HCT116 (cell line): ENCODE results near the gene ZFAND6. TPM values are rescaled to one million over a fixed set of nuclear protein-coding genes. Genes with fewer than 3 reads are reported as not detected.

ENCODE experiments used
- ATAC-seq: fragments of 200-7000 bp; cut with Tn5 transposase; 2 replicates; pipeline ENCODE4 v1.9.1; 2020; ENCODE audit warnings: mild to moderate bottlenecking, moderate library complexity
- BruUV-seq: library from RNA; stranded (reverse); fragments of 400-500 nt; replicated peaks from 2 replicates; lab custom pipeline; 2021; lab: Mats Ljungman, UMichigan
- CTCF ChIA-PET: fragments of 300-600 bp; sonication (Branson Sonifier 250); formaldehyde crosslinking; loops from one replicate; lab custom pipeline; 2021; ENCODE audit warnings: antibody characterized with exemption; lab: Charles Lee
- POLR2A ChIA-PET: fragments of 300-600, 350-600 bp; sonication (Branson Sonifier 250); formaldehyde crosslinking; loops from one replicate; lab custom pipeline; 2021; ENCODE audit warnings: antibody characterized with exemption; lab: Charles Lee
- RAD21 ChIA-PET, 2 experiments: fragments of 300-600 bp; sonication (Branson Sonifier 250); formaldehyde crosslinking; loops; one replicate each; lab custom pipeline; 2023; ENCODE audit warnings: low total read pairs in 2 of 2; ENCODE audit not compliant: uncharacterized antibody in 2 of 2, unreplicated experiment in 2 of 2, low non-redundant PET in 1 of 2; lab: Charles Lee
- DNase-seq: peaks from one replicate; pipeline ENCODE4 v3.0.0-alpha.2; 2010; ENCODE audit warnings: low read depth, low spot score
- H2AFZ ChIP-seq: fragments of 200-600 bp; shearing (Covaris generic), sonication (generic); 2 replicates; pipeline ENCODE4 v1.6.1; 2017; ENCODE audit warnings: low read depth, mixed run types, mixed read lengths, antibody characterized with exemption, low read length; ENCODE audit not compliant: poor library complexity, severe bottlenecking
- H3K27ac ChIP-seq: 2 replicates; pipeline ENCODE4 v1.5.1; 2012; ENCODE audit warnings: low read depth, low read length
- H3K27me3 ChIP-seq: fragments of 200-600 bp; sonication (generic); 2 replicates; pipeline ENCODE4 v1.6.1; 2016; ENCODE audit warnings: mixed run types, low read length, mixed read lengths; ENCODE audit not compliant: insufficient read depth
- H3K36me3 ChIP-seq, 2 experiments: fragments of 200-500 bp in 1 of 2; fragments of 200-600 bp in 1 of 2; sonication (Bioruptor generic) in 1 of 2; sonication (generic) in 1 of 2; 2 replicates each; pipeline versions ENCODE4 v1.5.1 to v1.6.1; 2014 to 2016; ENCODE audit warnings: low read length in 2 of 2, inconsistent platforms in 1 of 2, mixed read lengths in 1 of 2, mixed run types in 1 of 2; ENCODE audit not compliant: insufficient read depth in 2 of 2, control insufficient read depth in 1 of 2
- H3K4me1 ChIP-seq, 2 experiments: fragments of 200-600 bp in 1 of 2; sonication (generic) in 1 of 2; 2 replicates each; pipeline versions ENCODE4 v1.5.1 to v1.6.1; 2012 to 2017; ENCODE audit warnings: low read length in 2 of 2, inconsistent platforms in 1 of 2, mild to moderate bottlenecking in 1 of 2, mixed read lengths in 1 of 2, mixed run types in 1 of 2, moderate library complexity in 1 of 2; ENCODE audit not compliant: insufficient read depth in 2 of 2, control insufficient read depth in 1 of 2
- H3K4me2 ChIP-seq: fragments of 200-600 bp; sonication (generic); 2 replicates; pipeline ENCODE4 v1.6.1; 2017; ENCODE audit warnings: mixed run types, low read length, mixed read lengths
- H3K4me3 ChIP-seq, 2 experiments: fragments of 200-600 bp in 1 of 2; sonication (generic) in 1 of 2; replicated peaks in 1 of 2; 2 replicates each; pipeline ENCODE4 v1.5.1; 2011 to 2016; ENCODE audit warnings: low read length in 2 of 2, control low read depth in 1 of 2, low read depth in 1 of 2, mild to moderate bottlenecking in 1 of 2, mixed read lengths in 1 of 2, mixed run types in 1 of 2
- H3K79me2 ChIP-seq: fragments of 200-600 bp; sonication (generic); 2 replicates; pipeline ENCODE4 v1.6.1; 2017; ENCODE audit warnings: mild to moderate bottlenecking, mixed run types, low read length, moderate library complexity, mixed read lengths; ENCODE audit not compliant: insufficient read depth
- H3K9ac ChIP-seq: fragments of 200-600 bp; sonication (generic); 2 replicates; pipeline ENCODE4 v1.6.1; 2016; ENCODE audit warnings: low read length, mixed read lengths
- H3K9me2 ChIP-seq: fragments of 200-600 bp; sonication (generic), shearing (Covaris generic); 2 replicates; pipeline ENCODE4 v1.6.1; 2017; ENCODE audit warnings: mixed run types, mild to moderate bottlenecking, moderate library complexity; ENCODE audit not compliant: insufficient read depth
- H3K9me3 ChIP-seq, 2 experiments: fragments of 200-500 bp in 1 of 2; fragments of 200-600 bp in 1 of 2; sonication (Bioruptor generic) in 1 of 2; sonication (generic) in 1 of 2; 2 replicates each; pipeline ENCODE4 v1.6.1; 2014 to 2017; ENCODE audit warnings: low read length in 2 of 2, mixed read lengths in 2 of 2, inconsistent platforms in 1 of 2, low read depth in 1 of 2, mild to moderate bottlenecking in 1 of 2, mixed run types in 1 of 2, moderate library complexity in 1 of 2; ENCODE audit not compliant: control insufficient read depth in 1 of 2, insufficient read depth in 1 of 2
- H4K20me1 ChIP-seq: fragments of 200-600 bp; sonication (generic), shearing (Covaris generic); 2 replicates; pipeline ENCODE4 v1.6.1; 2017; ENCODE audit warnings: mixed run types, mild to moderate bottlenecking, moderate library complexity; ENCODE audit not compliant: insufficient read depth
- ATF3 ChIP-seq: IDR thresholded peaks from 2 replicates; pipeline ENCODE4 v1.6.1; 2012
- CBX3 ChIP-seq: IDR thresholded peaks from 2 replicates; pipeline ENCODE4 v1.6.1; 2012; ENCODE audit warnings: low read depth
- CEBPB ChIP-seq: IDR thresholded peaks from 2 replicates; pipeline ENCODE4 v1.6.1; 2012; ENCODE audit warnings: low read depth
- FOSL1 ChIP-seq: IDR thresholded peaks from 2 replicates; pipeline ENCODE4 v1.6.1; 2012; ENCODE audit warnings: low read depth
- JUND ChIP-seq: IDR thresholded peaks from 2 replicates; pipeline ENCODE4 v1.6.1; 2012
- MAX ChIP-seq: IDR thresholded peaks from 2 replicates; pipeline ENCODE4 v1.6.1; 2012
- POLR2A ChIP-seq: IDR thresholded peaks from 2 replicates; pipeline ENCODE4 v1.7.0; 2011; ENCODE audit warnings: borderline replicate concordance; ENCODE audit not compliant: insufficient read depth, insufficient read length; ENCODE audit errors: extremely low read depth
- POLR2AphosphoS5 ChIP-seq: IDR thresholded peaks from 2 replicates; pipeline ENCODE4 v1.6.1; 2011; ENCODE audit warnings: mild to moderate bottlenecking, low read depth, low read length, moderate library complexity
- RAD21 ChIP-seq: IDR thresholded peaks from 2 replicates; pipeline ENCODE4 v1.6.1; 2012; ENCODE audit warnings: low read depth, mild to moderate bottlenecking
- SP1 ChIP-seq: IDR thresholded peaks from 2 replicates; pipeline ENCODE4 v1.6.1; 2012; ENCODE audit warnings: low read depth
- SRF ChIP-seq: IDR thresholded peaks from 2 replicates; pipeline ENCODE4 v1.6.1; 2012; ENCODE audit warnings: low read depth
- TCF7L2 ChIP-seq: IDR thresholded peaks from 2 replicates; pipeline ENCODE4 v1.7.0; 2011; ENCODE audit warnings: borderline replicate concordance, inconsistent platforms; ENCODE audit not compliant: insufficient read depth, insufficient read length; ENCODE audit errors: extremely low read depth
- ZFX ChIP-seq: fragments of 450-650 bp; IDR thresholded peaks from 2 replicates; pipeline ENCODE4 v1.6.1; 2017
- ZNF274 ChIP-seq: fragments of 200-500 bp; sonication (Bioruptor generic); IDR thresholded peaks from 2 replicates; pipeline ENCODE4 v1.6.1; 2014; ENCODE audit warnings: mild to moderate bottlenecking, low read depth, low read length, inconsistent platforms
- intact Hi-C: fragments of 100-400 bp; cut with micrococcal nuclease; formaldehyde crosslinking; loops from 2 replicates; pipeline ENCODE4 v1.10.0; 2022
- total RNA-seq: library from RNA; stranded (reverse); gene quantifications from one replicate; pipeline ENCODE4 v1.2.1, GENCODE V29; 2021; ENCODE audit not compliant: unreplicated experiment

The ZFAND6 gene
- total RNA-seq, 1 experiment from 2014 or later = 51.3 TPM

- intact Hi-C loops = no loop called here
- H3K4me1 ChIP-seq = peaks cover 0 to 10% of the 10 kb centered on the region in 2 experiments; a peak in 2 of 4 replicates
- H3K36me3 ChIP-seq = no peaks in the 10 kb centered on the region
Observed at GRCh38 chr15:80180468-80180867, 121.0 kb downstream of the ZFAND6 start.

GRCh38 chr15:80180986-80181385, 121.5 kb downstream of the ZFAND6 start:
- no peak overlapping the region for H3K9ac ChIP-seq
- no TSS peak for BruUV-seq
- H3K9me2 ChIP-seq = no peaks in the 10 kb centered on the region
- no peak overlapping the region for H3K27ac ChIP-seq
- CTCF ChIA-PET = no interaction called here
- RAD21 ChIA-PET = no interaction called here
- no peak overlapping the region for H3K4me2 ChIP-seq
- no peaks in the 10 kb centered on the region for H4K20me1 ChIP-seq
- no peak overlapping the region for H2AFZ ChIP-seq
- no peaks in the 10 kb centered on the region for H3K9me3 ChIP-seq
- TF ChIP-seq POLR2AphosphoS5 = no peak
- no peak for TF ChIP-seq SP1
- no peak for TF ChIP-seq FOSL1
- no peak for TF ChIP-seq POLR2A
- no peak for TF ChIP-seq JUND
- TF ChIP-seq RAD21 = no peak
- TF ChIP-seq CBX3 = no peak
- TF ChIP-seq ZFX = no peak
- TF ChIP-seq ATF3 = no peak
- TF ChIP-seq SRF = no peak
- no peak for TF ChIP-seq ZNF274
- no peak for TF ChIP-seq MAX
- TF ChIP-seq CEBPB = no peak
- no peak for TF ChIP-seq TCF7L2
- POLR2A ChIA-PET = no interaction called here
- DNase-seq = no peak
- ATAC-seq = no peak
- no peaks in the 10 kb centered on the region for H3K36me3 ChIP-seq
- H3K4me3 ChIP-seq = no peak overlapping the region
- H3K27me3 ChIP-seq = no peaks in the 10 kb centered on the region
- no peaks in the 10 kb centered on the region for H3K79me2 ChIP-seq
- H3K4me1 ChIP-seq = peaks cover 0 to 10% of the 10 kb centered on the region in 2 experiments; a peak in 2 of 4 replicates
- intact Hi-C loops = no loop called here

More at GRCh38 chr15:80180468-80180867, 121.0 kb downstream of the ZFAND6 start:
- TF ChIP-seq TCF7L2 (no peak), JUND (no peak)
- CTCF ChIA-PET = no interaction called here
- BruUV-seq = no TSS peak
- no peak overlapping the region for H3K4me2 ChIP-seq
- no peaks in the 10 kb centered on the region for H3K79me2 ChIP-seq
- no peaks in the 10 kb centered on the region for H3K9me3 ChIP-seq
- ATAC-seq (no peak), DNase-seq (no peak)
- H2AFZ ChIP-seq = no peak overlapping the region
- H3K9ac ChIP-seq = no peak overlapping the region
- H3K27ac ChIP-seq = no peak overlapping the region
- H3K9me2 ChIP-seq = no peaks in the 10 kb centered on the region
- POLR2A ChIA-PET = no interaction called here
- no peaks in the 10 kb centered on the region for H3K27me3 ChIP-seq
- no peak overlapping the region for H3K4me3 ChIP-seq
- H4K20me1 ChIP-seq = no peaks in the 10 kb centered on the region
- RAD21 ChIA-PET = no interaction called here
